Peyer's patch (tissue), 4 donors: ENCODE data around the gene MLLT1. TPM values are rescaled to one million over a fixed set of nuclear protein-coding genes. Genes with fewer than 3 reads are reported as not detected.

Experiments
- DNase-seq, 3 donors: peaks; one replicate each; pipeline ENCODE4 v3.0.0-alpha.2; 2017 to 2019
- H3K27ac ChIP-seq, 4 donors: fragments of 200-600 bp; sonication (generic); one replicate each; pipeline ENCODE4 v1.5.1; 2016 to 2019
- H3K27me3 ChIP-seq, 2 donors: fragments of 200-600 bp; sonication (generic); one replicate each; pipeline ENCODE4 v1.5.1; 2019
- H3K36me3 ChIP-seq, 3 donors: fragments of 200-600 bp; sonication (generic); one replicate each; pipeline ENCODE4 v1.5.1; 2016 to 2019
- H3K4me1 ChIP-seq, 4 donors: fragments of 200-600 bp; sonication (generic); one replicate each; pipeline ENCODE4 v1.5.1; 2016 to 2019
- H3K4me3 ChIP-seq, 4 donors: fragments of 200-600 bp; sonication (generic); 1 replicate in 3 of 4; 2 replicates in 1 of 4; pipeline ENCODE4 v1.5.1; 2016 to 2019; ENCODE audit warnings: mild to moderate bottlenecking in 1 of 4
- H3K9me3 ChIP-seq, 4 donors: fragments of 200-600 bp; sonication (generic); one replicate each; pipeline ENCODE4 v1.5.1; 2016 to 2019; ENCODE audit warnings: mild to moderate bottlenecking in 1 of 4
- POLR2A ChIP-seq, 2 donors: fragments of 450-650 bp; IDR thresholded peaks; one replicate each; pipeline ENCODE4 v1.5.1; 2017; ENCODE audit warnings: antibody characterized with exemption in 2 of 2, mild to moderate bottlenecking in 2 of 2, moderate library complexity in 2 of 2
- total RNA-seq, 4 donors: library from RNA; depleted of rRNA; stranded (reverse); fragments of >200 nt; gene quantifications; one replicate each; pipeline ENCODE4 v1.1.0, GENCODE V29; 2016
- TF ChIP-seq, protein P1 (sequence below), 6 experiments: fragments of 450-650 bp in 4 of 6; fragments of 200-600 bp in 2 of 6; sonication (generic) in 1 of 6; IDR thresholded peaks; one replicate each; pipeline ENCODE4 v1.5.1; 2017 to 2019; ENCODE audit warnings: antibody characterized with exemption in 6 of 6, mild to moderate bottlenecking in 3 of 6, moderate library complexity in 1 of 6

The MLLT1 gene
- total RNA-seq, 4 donors from 2014 or later: 9.5 to 24.8 (median 19.3) TPM

DNA sequence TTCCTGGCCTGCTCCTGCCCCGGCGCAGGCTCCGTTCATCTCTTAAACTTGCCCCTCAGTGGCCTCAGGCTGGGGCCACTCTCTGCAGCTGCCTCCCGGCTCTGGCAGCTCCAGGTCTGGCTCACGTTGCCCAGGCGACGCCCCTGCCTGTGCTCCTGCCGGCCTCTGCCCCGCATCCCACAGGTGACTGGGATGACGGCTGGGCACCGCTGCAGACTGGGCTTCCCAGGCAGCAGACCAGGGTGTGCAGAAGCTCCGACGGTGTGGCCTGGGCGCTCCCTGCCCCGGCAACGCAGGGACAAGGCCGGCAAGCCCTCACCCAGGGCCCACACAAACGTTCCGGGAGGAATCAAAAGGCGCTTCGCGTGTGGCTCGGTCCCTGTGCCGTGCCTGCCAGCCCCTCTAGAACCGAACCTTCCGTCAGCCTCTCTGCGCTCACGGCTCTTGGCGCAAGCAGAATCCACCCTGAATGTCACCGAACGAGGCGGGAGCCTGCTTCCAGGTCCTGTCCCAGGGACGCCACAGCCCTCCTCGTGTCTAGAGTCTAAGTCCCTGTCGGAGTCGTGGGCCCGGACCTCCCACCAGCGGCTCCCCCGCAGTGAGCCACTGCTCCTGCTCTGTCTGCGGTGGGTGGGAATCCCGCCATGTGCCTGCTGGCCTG lies 64.8 kb downstream of the MLLT1 start:
- peak in 1 of 3 donors; percentile 29 for DNase-seq
- Histone ChIP-seq H3K9me3 (no peaks in the 10 kb centered on the region), H3K27ac (no peak overlapping the region), H3K36me3 (peaks cover 0 to 33% (median 0%) of the 10 kb centered on the region in 3 donors), H3K4me3 (no peak overlapping the region), H3K4me1 (peaks cover 0 to 32% (median 2%) of the 10 kb centered on the region in 4 donors), H3K27me3 (no peaks in the 10 kb centered on the region)
- no peak for TF ChIP-seq POLR2A (IDR thresholded peaks at IDR 0.05)
- TF ChIP-seq, protein P1, sequence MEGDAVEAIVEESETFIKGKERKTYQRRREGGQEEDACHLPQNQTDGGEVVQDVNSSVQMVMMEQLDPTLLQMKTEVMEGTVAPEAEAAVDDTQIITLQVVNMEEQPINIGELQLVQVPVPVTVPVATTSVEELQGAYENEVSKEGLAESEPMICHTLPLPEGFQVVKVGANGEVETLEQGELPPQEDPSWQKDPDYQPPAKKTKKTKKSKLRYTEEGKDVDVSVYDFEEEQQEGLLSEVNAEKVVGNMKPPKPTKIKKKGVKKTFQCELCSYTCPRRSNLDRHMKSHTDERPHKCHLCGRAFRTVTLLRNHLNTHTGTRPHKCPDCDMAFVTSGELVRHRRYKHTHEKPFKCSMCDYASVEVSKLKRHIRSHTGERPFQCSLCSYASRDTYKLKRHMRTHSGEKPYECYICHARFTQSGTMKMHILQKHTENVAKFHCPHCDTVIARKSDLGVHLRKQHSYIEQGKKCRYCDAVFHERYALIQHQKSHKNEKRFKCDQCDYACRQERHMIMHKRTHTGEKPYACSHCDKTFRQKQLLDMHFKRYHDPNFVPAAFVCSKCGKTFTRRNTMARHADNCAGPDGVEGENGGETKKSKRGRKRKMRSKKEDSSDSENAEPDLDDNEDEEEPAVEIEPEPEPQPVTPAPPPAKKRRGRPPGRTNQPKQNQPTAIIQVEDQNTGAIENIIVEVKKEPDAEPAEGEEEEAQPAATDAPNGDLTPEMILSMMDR (IDR thresholded peaks at IDR 0.05): no peak

DNA sequence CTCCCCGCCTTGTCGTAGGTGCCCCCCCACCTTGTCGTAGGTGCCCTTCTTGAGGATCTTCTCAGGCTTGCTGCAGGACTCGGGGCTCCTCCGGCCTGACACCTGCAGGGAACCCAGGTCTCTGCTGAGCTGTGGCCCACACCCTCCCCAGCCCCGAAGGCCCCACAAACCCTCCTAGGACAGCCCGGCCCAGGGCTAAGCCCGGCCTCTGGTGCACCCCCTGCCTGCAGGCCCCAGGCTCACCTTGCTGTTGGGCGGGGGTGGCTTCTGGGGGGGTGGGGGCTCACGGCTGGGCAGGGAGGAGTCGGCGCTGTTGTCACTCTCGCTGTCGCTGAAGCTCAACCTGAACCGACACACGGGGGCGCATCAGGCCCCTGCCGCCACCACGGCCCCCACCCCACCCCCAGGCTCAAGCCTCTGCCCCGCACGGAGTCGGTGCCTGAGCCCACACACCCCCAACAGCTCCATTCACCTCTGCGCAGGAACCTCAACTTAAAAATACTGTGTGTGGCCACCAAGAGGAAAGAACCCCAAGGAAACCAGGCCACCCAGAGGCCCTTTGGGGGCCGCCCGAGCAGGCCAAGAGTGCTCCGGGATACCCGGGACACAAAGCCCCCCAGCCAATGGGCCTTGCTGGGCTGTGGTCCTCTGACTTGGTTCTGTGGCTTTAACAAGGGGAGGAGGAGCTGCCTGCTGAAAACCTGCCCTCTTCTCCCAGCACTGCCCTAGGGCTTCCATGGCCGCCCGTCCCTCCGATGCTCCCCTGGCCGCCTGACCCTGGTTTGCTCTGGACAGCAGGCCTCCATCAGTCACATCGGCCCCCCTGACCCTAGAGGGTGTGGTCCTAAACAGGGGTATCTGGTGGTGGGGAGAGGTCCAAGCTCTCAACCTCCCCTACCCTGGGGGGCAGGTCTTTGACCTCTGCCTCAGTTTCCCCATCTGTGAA lies 65.8 kb downstream of the MLLT1 start:
- H3K27ac ChIP-seq: no peak overlapping the region
- peaks cover 0 to 33% (median 0%) of the 10 kb centered on the region in 3 donors for H3K36me3 ChIP-seq
- no peaks in the 10 kb centered on the region for H3K9me3 ChIP-seq
- H3K4me3 ChIP-seq: no peak overlapping the region
- H3K27me3 ChIP-seq: no peaks in the 10 kb centered on the region
- DNase-seq: peak in 1 of 3 donors; percentile 33
- H3K4me1 ChIP-seq: peaks cover 0 to 21% (median 0%) of the 10 kb centered on the region in 4 donors
- TF ChIP-seq, protein P1 (IDR thresholded peaks at IDR 0.05): no peak
- TF ChIP-seq POLR2A (IDR thresholded peaks at IDR 0.05): no peak

DNA sequence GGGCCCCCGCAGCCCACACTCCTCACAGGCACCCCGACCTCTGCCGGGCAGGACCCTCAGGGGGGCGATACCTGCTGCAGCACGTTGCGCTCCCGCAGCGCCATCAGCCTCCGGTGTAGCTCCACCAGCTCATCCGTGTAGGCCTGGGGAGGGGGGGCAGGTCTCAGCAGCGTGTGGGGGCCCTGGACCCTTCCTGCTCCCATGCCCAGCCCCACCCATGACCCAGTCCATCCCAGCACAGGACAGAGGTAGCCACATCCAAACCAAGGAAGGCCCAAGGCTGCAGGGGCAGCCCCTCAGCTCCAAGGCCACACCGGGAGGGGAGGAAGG lies 66.5 kb downstream of the MLLT1 start:
- TF ChIP-seq, protein P1 (IDR thresholded peaks at IDR 0.05): no peak
- TF ChIP-seq POLR2A (IDR thresholded peaks at IDR 0.05): no peak
- Histone ChIP-seq H3K4me1 (peaks cover 0 to 14% (median 0%) of the 10 kb centered on the region in 4 donors), H3K9me3 (no peaks in the 10 kb centered on the region), H3K4me3 (no peak overlapping the region), H3K27me3 (no peaks in the 10 kb centered on the region), H3K36me3 (peaks cover 0 to 33% (median 0%) of the 10 kb centered on the region in 3 donors), H3K27ac (no peak overlapping the region)
- peak in 1 of 3 donors; percentile 33 for DNase-seq

DNA sequence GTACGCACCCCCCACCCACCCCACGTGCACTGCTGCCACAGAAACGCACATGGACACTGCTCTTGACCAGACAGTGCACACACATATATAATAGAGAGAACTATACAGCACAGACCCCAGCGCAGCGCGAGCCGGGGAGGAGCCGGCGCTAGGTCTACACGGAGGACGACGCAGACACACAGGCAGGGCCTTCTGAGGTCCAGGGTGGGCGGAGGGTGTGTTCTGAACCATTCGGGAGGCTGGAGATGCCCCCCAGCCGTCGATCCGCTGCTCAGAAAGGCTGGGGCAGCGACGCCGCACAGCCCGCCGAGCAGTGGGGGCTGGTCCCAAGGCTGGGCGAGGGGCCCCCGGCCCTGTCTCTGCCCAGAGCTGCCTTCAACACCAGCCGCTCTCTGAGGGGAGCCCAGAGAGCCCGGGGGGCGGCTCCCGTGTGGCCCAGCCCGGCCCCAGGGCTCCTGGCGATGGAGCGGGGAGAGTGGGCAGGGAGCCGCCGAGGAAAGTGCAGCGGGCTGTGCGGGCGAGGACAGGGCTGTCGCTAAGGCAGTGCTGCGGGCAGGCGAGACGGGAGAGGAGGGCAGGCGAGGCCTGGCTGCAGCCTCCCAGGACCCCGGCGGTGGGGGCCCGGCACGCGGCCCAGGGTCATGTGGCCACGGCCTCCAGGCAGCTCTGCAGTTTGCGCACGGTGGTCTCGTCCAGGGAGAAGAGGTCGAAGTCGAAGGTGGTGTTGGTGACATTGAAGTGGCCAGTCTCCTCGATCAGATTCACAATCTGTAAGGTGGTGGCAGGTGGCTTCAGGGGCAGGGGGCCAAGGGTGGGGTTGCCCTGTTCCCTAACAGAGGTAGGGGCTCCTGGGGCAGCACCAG lies 67.1 kb downstream of the MLLT1 start:
- Histone ChIP-seq H3K4me1 (peaks cover 0 to 11% (median 0%) of the 10 kb centered on the region in 4 donors), H3K4me3 (no peak overlapping the region), H3K27me3 (no peaks in the 10 kb centered on the region), H3K36me3 (peaks cover 0 to 33% (median 0%) of the 10 kb centered on the region in 3 donors), H3K27ac (no peak overlapping the region), H3K9me3 (no peaks in the 10 kb centered on the region)
- no peak for TF ChIP-seq POLR2A (IDR thresholded peaks at IDR 0.05)
- TF ChIP-seq, protein P1 (IDR thresholded peaks at IDR 0.05): no peak
- DNase-seq: peak in 1 of 3 donors; percentile 38
